IPS-15b (cell line): Measurements from ENCODE around the gene RGR.

Experiments used
- H3K27me3 ChIP-seq: one replicate; pipeline ENCODE4 v1.6.1; 2013; ENCODE audit warnings: low read length; ENCODE audit not compliant: control insufficient read depth, insufficient read depth
- H3K36me3 ChIP-seq: one replicate; pipeline ENCODE4 v1.6.1; 2013; ENCODE audit warnings: low read length; ENCODE audit not compliant: control insufficient read depth, insufficient read depth
- H3K4me1 ChIP-seq: one replicate; pipeline ENCODE4 v1.6.1; 2013; ENCODE audit warnings: mild to moderate bottlenecking, low read length; ENCODE audit not compliant: control insufficient read depth, insufficient read depth
- H3K4me3 ChIP-seq: one replicate; pipeline ENCODE4 v1.5.1; 2013; ENCODE audit warnings: low read depth, low read length
- H3K9ac ChIP-seq: one replicate; pipeline ENCODE4 v1.6.1; 2013; ENCODE audit warnings: low read depth, mild to moderate bottlenecking, low read length
- H3K9me3 ChIP-seq: one replicate; pipeline ENCODE4 v1.6.1; 2013; ENCODE audit warnings: mild to moderate bottlenecking, low read length; ENCODE audit not compliant: control insufficient read depth, insufficient read depth

The RGR gene

GRCh38 chr10:84238909-84239308, 5.9 kb upstream of the RGR start:
- no peak overlapping the region for H3K4me3 ChIP-seq
- H3K9me3 ChIP-seq, result no peaks in the 10 kb centered on the region
- no peaks in the 10 kb centered on the region for H3K4me1 ChIP-seq
- H3K27me3 ChIP-seq, result peaks cover 21% of the 10 kb centered on the region
- H3K9ac ChIP-seq, result no peak overlapping the region
- no peaks in the 10 kb centered on the region for H3K36me3 ChIP-seq

GRCh38 chr10:84241185-84241790, 3.6 kb upstream of the RGR start, which contains the start of gene LRIT1:
Gene LRIT1, minus strand, starts transcription at chr10:84241546. Its CDS starts 107 bp downstream, at chr10:84241439.
- Histone ChIP-seq H3K9me3 (no peaks in the 10 kb centered on the region), H3K4me3 (no peak within 1 kb of the TSS), H3K27me3 (peaks cover 21% of the 10 kb centered on the region), H3K36me3 (no peaks in the 10 kb centered on the region), H3K9ac (no peak within 1 kb of the TSS), H3K4me1 (no peaks in the 10 kb centered on the region)

GRCh38 chr10:84243759-84244158, 1.1 kb upstream of the RGR start:
- peaks cover 4% of the 10 kb centered on the region for H3K27me3 ChIP-seq
- no peak overlapping the region for H3K4me3 ChIP-seq
- H3K9ac ChIP-seq, result no peak overlapping the region
- H3K4me1 ChIP-seq, result no peaks in the 10 kb centered on the region
- no peaks in the 10 kb centered on the region for H3K9me3 ChIP-seq
- H3K36me3 ChIP-seq, result no peaks in the 10 kb centered on the region

- no peaks in the 10 kb centered on the region for H3K27me3 ChIP-seq
- H3K4me1 ChIP-seq, result no peaks in the 10 kb centered on the region
- H3K36me3 ChIP-seq, result no peaks in the 10 kb centered on the region
- no peak overlapping the region for H3K9ac ChIP-seq
- no peak overlapping the region for H3K4me3 ChIP-seq
- H3K9me3 ChIP-seq, result no peaks in the 10 kb centered on the region
These were observed 2.6 kb downstream of the RGR start for GRCh38 chr10:84247496-84247895.

GRCh38 chr10:84248794-84249193, 3.9 kb downstream of the RGR start:
- H3K9ac ChIP-seq, result no peak overlapping the region
- H3K4me3 ChIP-seq, result no peak overlapping the region
- no peaks in the 10 kb centered on the region for H3K27me3 ChIP-seq
- H3K4me1 ChIP-seq, result no peaks in the 10 kb centered on the region
- H3K36me3 ChIP-seq, result no peaks in the 10 kb centered on the region
- H3K9me3 ChIP-seq, result no peaks in the 10 kb centered on the region

GRCh38 chr10:84254552-84255478, 10.0 kb downstream of the RGR start:
- Histone ChIP-seq H3K36me3 (no peaks in the 10 kb centered on the region), H3K9ac (no peak overlapping the region), H3K27me3 (peaks cover 8% of the 10 kb centered on the region), H3K9me3 (no peaks in the 10 kb centered on the region), H3K4me1 (no peaks in the 10 kb centered on the region), H3K4me3 (no peak overlapping the region)

GRCh38 chr10:84256510-84257342, 11.9 kb downstream of the RGR start:
- Histone ChIP-seq H3K9ac (no peak overlapping the region), H3K4me1 (no peaks in the 10 kb centered on the region), H3K9me3 (no peaks in the 10 kb centered on the region), H3K36me3 (no peaks in the 10 kb centered on the region), H3K27me3 (peaks cover 8% of the 10 kb centered on the region), H3K4me3 (no peak overlapping the region)

GRCh38 chr10:84257343-84258020, 12.6 kb downstream of the RGR start:
- H3K4me1 ChIP-seq, result no peaks in the 10 kb centered on the region
- H3K9me3 ChIP-seq, result no peaks in the 10 kb centered on the region
- no peak overlapping the region for H3K4me3 ChIP-seq
- peaks cover 8% of the 10 kb centered on the region for H3K27me3 ChIP-seq
- no peak overlapping the region for H3K9ac ChIP-seq
- H3K36me3 ChIP-seq, result no peaks in the 10 kb centered on the region

- Histone ChIP-seq H3K4me1 (no peaks in the 10 kb centered on the region), H3K9me3 (no peaks in the 10 kb centered on the region), H3K27me3 (peaks cover 8% of the 10 kb centered on the region), H3K4me3 (no peak overlapping the region), H3K9ac (no peak overlapping the region), H3K36me3 (no peaks in the 10 kb centered on the region)
These were observed 13.3 kb downstream of the RGR start for GRCh38 chr10:84258034-84258695.

- Histone ChIP-seq H3K4me1 (no peaks in the 10 kb centered on the region), H3K9me3 (no peaks in the 10 kb centered on the region), H3K4me3 (no peak overlapping the region), H3K36me3 (no peaks in the 10 kb centered on the region), H3K27me3 (peaks cover 14% of the 10 kb centered on the region), H3K9ac (no peak overlapping the region)
These were observed 16.5 kb downstream of the RGR start for GRCh38 chr10:84261236-84261915.
